ENCODE results near the gene AATF. TPM values are rescaled to one million over a fixed set of nuclear protein-coding genes. Genes with fewer than 3 reads are reported as not detected.

The AATF gene
- total RNA-seq, 1 donor from 2014 or later, result 25.0 TPM

- peaks cover 2% of the 10 kb centered on the region for H3K36me3 Mint-ChIP-seq (ENCODE audit: low read depth, unreplicated experiment)
- no peak for DNase-seq (ENCODE audit: low spot score)
Observed at GRCh38 chr17:36983618-36984017, 34.9 kb downstream of the AATF start.

DNA sequence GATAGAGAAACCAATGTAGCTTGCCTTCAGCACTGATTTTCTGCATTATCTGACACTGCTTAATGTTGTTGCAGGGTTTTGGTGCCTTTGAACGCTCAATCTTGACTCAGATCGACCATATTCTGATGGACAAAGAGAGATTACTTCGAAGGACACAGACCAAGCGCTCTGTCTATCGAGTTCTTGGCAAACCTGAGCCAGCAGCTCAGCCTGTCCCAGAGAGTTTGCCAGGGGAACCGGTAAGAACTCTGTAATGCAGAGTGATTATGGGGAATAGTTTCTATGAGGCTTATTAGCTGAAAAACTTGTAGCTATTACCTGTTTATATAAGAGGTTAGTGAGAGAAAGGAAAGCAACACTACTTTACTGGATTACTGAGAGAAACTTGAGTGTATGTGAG lies 40.4 kb downstream of the AATF start:
- TF ChIP-seq, protein P1, sequence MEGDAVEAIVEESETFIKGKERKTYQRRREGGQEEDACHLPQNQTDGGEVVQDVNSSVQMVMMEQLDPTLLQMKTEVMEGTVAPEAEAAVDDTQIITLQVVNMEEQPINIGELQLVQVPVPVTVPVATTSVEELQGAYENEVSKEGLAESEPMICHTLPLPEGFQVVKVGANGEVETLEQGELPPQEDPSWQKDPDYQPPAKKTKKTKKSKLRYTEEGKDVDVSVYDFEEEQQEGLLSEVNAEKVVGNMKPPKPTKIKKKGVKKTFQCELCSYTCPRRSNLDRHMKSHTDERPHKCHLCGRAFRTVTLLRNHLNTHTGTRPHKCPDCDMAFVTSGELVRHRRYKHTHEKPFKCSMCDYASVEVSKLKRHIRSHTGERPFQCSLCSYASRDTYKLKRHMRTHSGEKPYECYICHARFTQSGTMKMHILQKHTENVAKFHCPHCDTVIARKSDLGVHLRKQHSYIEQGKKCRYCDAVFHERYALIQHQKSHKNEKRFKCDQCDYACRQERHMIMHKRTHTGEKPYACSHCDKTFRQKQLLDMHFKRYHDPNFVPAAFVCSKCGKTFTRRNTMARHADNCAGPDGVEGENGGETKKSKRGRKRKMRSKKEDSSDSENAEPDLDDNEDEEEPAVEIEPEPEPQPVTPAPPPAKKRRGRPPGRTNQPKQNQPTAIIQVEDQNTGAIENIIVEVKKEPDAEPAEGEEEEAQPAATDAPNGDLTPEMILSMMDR (IDR thresholded peaks at IDR 0.05; ENCODE audit: unreplicated experiment), result no peak
- Mint-ChIP-seq H3K27me3 (ENCODE audit: unreplicated experiment) (peaks cover 3% of the 10 kb centered on the region), H3K36me3 (ENCODE audit: low read depth, unreplicated experiment) (peaks cover 8% of the 10 kb centered on the region), H3K4me1 (ENCODE audit: unreplicated experiment) (no peaks in the 10 kb centered on the region), H3K9me3 (ENCODE audit: unreplicated experiment) (no peaks in the 10 kb centered on the region), H3K4me3 (ENCODE audit: unreplicated experiment) (no peak overlapping the region), H3K27ac (ENCODE audit: unreplicated experiment) (no peak overlapping the region)
- no peak for DNase-seq (ENCODE audit: low spot score)

More at GRCh38 chr17:36983618-36984017, 34.9 kb downstream of the AATF start:
- Mint-ChIP-seq H3K27ac (ENCODE audit: unreplicated experiment) (no peak overlapping the region), H3K4me1 (ENCODE audit: unreplicated experiment) (peaks cover 6% of the 10 kb centered on the region), H3K27me3 (ENCODE audit: unreplicated experiment) (peaks cover 5% of the 10 kb centered on the region), H3K9me3 (ENCODE audit: unreplicated experiment) (no peaks in the 10 kb centered on the region), H3K4me3 (ENCODE audit: unreplicated experiment) (no peak overlapping the region)
- TF ChIP-seq, protein P1 (IDR thresholded peaks at IDR 0.05; ENCODE audit: unreplicated experiment), result no peak

- H3K27me3 Mint-ChIP-seq (ENCODE audit: unreplicated experiment), result no peaks in the 10 kb centered on the region
- TF ChIP-seq, protein P1 (IDR thresholded peaks at IDR 0.05; ENCODE audit: unreplicated experiment), result no peak
- no peak overlapping the region for H3K27ac Mint-ChIP-seq (ENCODE audit: unreplicated experiment)
- peaks cover 18% of the 10 kb centered on the region for H3K36me3 Mint-ChIP-seq (ENCODE audit: low read depth, unreplicated experiment)
- H3K9me3 Mint-ChIP-seq (ENCODE audit: unreplicated experiment), result no peaks in the 10 kb centered on the region
- no peak for DNase-seq (ENCODE audit: low spot score)
- H3K4me1 Mint-ChIP-seq (ENCODE audit: unreplicated experiment), result no peaks in the 10 kb centered on the region
- no peak overlapping the region for H3K4me3 Mint-ChIP-seq (ENCODE audit: unreplicated experiment)
Observed at GRCh38 chr17:36992701-36993100, 43.9 kb downstream of the AATF start.

DNA sequence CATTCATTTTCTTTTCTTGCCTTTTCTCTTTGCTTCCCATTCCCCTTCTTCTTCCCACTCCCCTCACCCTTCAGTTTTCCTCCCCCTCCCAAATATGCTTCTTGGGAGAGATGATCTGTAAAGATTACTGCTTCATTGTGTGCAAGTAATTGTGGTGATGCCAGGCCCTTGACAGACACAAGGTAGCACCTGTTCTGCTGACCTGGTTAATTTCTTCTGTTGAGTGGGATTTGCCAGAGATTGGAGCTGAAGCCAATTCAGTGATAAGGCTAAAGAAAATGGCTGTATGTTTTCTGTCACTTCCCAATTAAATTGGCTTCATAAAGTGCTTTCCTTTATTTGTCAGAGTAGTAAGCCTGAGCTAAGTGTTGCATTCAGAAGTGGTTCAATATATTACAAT lies 44.5 kb downstream of the AATF start:
- Mint-ChIP-seq H3K4me1 (ENCODE audit: unreplicated experiment) (no peaks in the 10 kb centered on the region), H3K9me3 (ENCODE audit: unreplicated experiment) (no peaks in the 10 kb centered on the region), H3K36me3 (ENCODE audit: low read depth, unreplicated experiment) (peaks cover 21% of the 10 kb centered on the region), H3K27me3 (ENCODE audit: unreplicated experiment) (no peaks in the 10 kb centered on the region), H3K4me3 (ENCODE audit: unreplicated experiment) (no peak overlapping the region), H3K27ac (ENCODE audit: unreplicated experiment) (no peak overlapping the region)
- TF ChIP-seq, protein P1 (IDR thresholded peaks at IDR 0.05; ENCODE audit: unreplicated experiment), result no peak
- DNase-seq (ENCODE audit: low spot score), result no peak

- Mint-ChIP-seq H3K4me3 (ENCODE audit: unreplicated experiment) (no peak overlapping the region), H3K36me3 (ENCODE audit: low read depth, unreplicated experiment) (peaks cover 21% of the 10 kb centered on the region), H3K27me3 (ENCODE audit: unreplicated experiment) (peaks cover under 1% of the 10 kb centered on the region), H3K9me3 (ENCODE audit: unreplicated experiment) (no peaks in the 10 kb centered on the region), H3K4me1 (ENCODE audit: unreplicated experiment) (no peaks in the 10 kb centered on the region), H3K27ac (ENCODE audit: unreplicated experiment) (no peak overlapping the region)
- DNase-seq (ENCODE audit: low spot score), result no peak
- TF ChIP-seq, protein P1 (IDR thresholded peaks at IDR 0.05; ENCODE audit: unreplicated experiment), result no peak
Observed at GRCh38 chr17:36994438-36994837, 45.7 kb downstream of the AATF start.
